Activated naive CD4-positive, alpha-beta T cell treated with anti-CD3 and anti-CD28 coated beads, Interleukin-2, amount 50 U/mL, for 24 hours (primary cell): Measurements from ENCODE around the gene SCNN1A.

Experiments used
- H3K27ac Mint-ChIP-seq: one replicate; pipeline ENCODE4 v1.8.0; 2021; ENCODE audit warnings: mild to moderate bottlenecking, mixed read lengths
- H3K27me3 Mint-ChIP-seq: one replicate; pipeline ENCODE4 v1.8.0; 2021; ENCODE audit warnings: mixed read lengths
- H3K36me3 Mint-ChIP-seq: one replicate; pipeline ENCODE4 v1.8.0; 2021; ENCODE audit warnings: mixed read lengths
- H3K4me1 Mint-ChIP-seq: one replicate; pipeline ENCODE4 v1.8.0; 2021; ENCODE audit warnings: mixed read lengths
- H3K4me3 Mint-ChIP-seq: one replicate; pipeline ENCODE4 v1.8.0; 2021; ENCODE audit warnings: mild to moderate bottlenecking, mixed read lengths
- H3K9me3 Mint-ChIP-seq: one replicate; pipeline ENCODE4 v1.8.0; 2021; ENCODE audit warnings: mixed read lengths

The SCNN1A gene

GRCh38 chr12:6336079-6336888 lies 39.1 kb downstream of the SCNN1A start:
- Mint-ChIP-seq H3K27ac (no peak overlapping the region), H3K9me3 (no peaks in the 10 kb centered on the region), H3K4me3 (no peak overlapping the region), H3K27me3 (no peaks in the 10 kb centered on the region), H3K4me1 (peaks cover 41% of the 10 kb centered on the region), H3K36me3 (peaks cover 8% of the 10 kb centered on the region)

GRCh38 chr12:6335451-6336078 lies 39.8 kb downstream of the SCNN1A start:
- Mint-ChIP-seq H3K4me1 (peaks cover 47% of the 10 kb centered on the region), H3K27me3 (no peaks in the 10 kb centered on the region), H3K4me3 (no peak overlapping the region), H3K27ac (no peak overlapping the region), H3K36me3 (peaks cover 11% of the 10 kb centered on the region), H3K9me3 (no peaks in the 10 kb centered on the region)

GRCh38 chr12:6334940-6335450 lies 40.4 kb downstream of the SCNN1A start:
- H3K27me3 Mint-ChIP-seq: no peaks in the 10 kb centered on the region
- H3K9me3 Mint-ChIP-seq: no peaks in the 10 kb centered on the region
- no peak overlapping the region for H3K4me3 Mint-ChIP-seq
- H3K27ac Mint-ChIP-seq: peak overlapping the region; percentile 76
- H3K36me3 Mint-ChIP-seq: peaks cover 11% of the 10 kb centered on the region
- H3K4me1 Mint-ChIP-seq: peaks cover 51% of the 10 kb centered on the region

- peaks cover 51% of the 10 kb centered on the region for H3K4me1 Mint-ChIP-seq
- H3K36me3 Mint-ChIP-seq: peaks cover 11% of the 10 kb centered on the region
- H3K27me3 Mint-ChIP-seq: no peaks in the 10 kb centered on the region
- no peaks in the 10 kb centered on the region for H3K9me3 Mint-ChIP-seq
- H3K27ac Mint-ChIP-seq: peak overlapping the region; percentile 93
- H3K4me3 Mint-ChIP-seq: peak overlapping the region; percentile 78
Observed at GRCh38 chr12:6334359-6334758, 41.0 kb downstream of the SCNN1A start.

- peak overlapping the region; percentile 78 for H3K4me3 Mint-ChIP-seq
- H3K36me3 Mint-ChIP-seq: peaks cover 11% of the 10 kb centered on the region
- H3K27ac Mint-ChIP-seq: peak overlapping the region; percentile 93
- no peaks in the 10 kb centered on the region for H3K27me3 Mint-ChIP-seq
- peaks cover 51% of the 10 kb centered on the region for H3K4me1 Mint-ChIP-seq
- H3K9me3 Mint-ChIP-seq: no peaks in the 10 kb centered on the region
Observed at GRCh38 chr12:6333566-6333965, 41.8 kb downstream of the SCNN1A start.

GRCh38 chr12:6333029-6333428 lies 42.3 kb downstream of the SCNN1A start:
- peaks cover 51% of the 10 kb centered on the region for H3K4me1 Mint-ChIP-seq
- H3K9me3 Mint-ChIP-seq: no peaks in the 10 kb centered on the region
- peak overlapping the region; percentile 78 for H3K4me3 Mint-ChIP-seq
- peaks cover 11% of the 10 kb centered on the region for H3K36me3 Mint-ChIP-seq
- H3K27me3 Mint-ChIP-seq: no peaks in the 10 kb centered on the region
- peak overlapping the region; percentile 88 for H3K27ac Mint-ChIP-seq

GRCh38 chr12:6332459-6332858 lies 42.9 kb downstream of the SCNN1A start:
- no peaks in the 10 kb centered on the region for H3K27me3 Mint-ChIP-seq
- H3K36me3 Mint-ChIP-seq: peaks cover 11% of the 10 kb centered on the region
- H3K9me3 Mint-ChIP-seq: no peaks in the 10 kb centered on the region
- peak overlapping the region; percentile 78 for H3K4me3 Mint-ChIP-seq
- H3K27ac Mint-ChIP-seq: peak overlapping the region; percentile 88
- H3K4me1 Mint-ChIP-seq: peaks cover 51% of the 10 kb centered on the region

- H3K27me3 Mint-ChIP-seq: no peaks in the 10 kb centered on the region
- H3K27ac Mint-ChIP-seq: peak overlapping the region; percentile 72
- H3K4me1 Mint-ChIP-seq: peaks cover 57% of the 10 kb centered on the region
- H3K9me3 Mint-ChIP-seq: no peaks in the 10 kb centered on the region
- H3K4me3 Mint-ChIP-seq: peak overlapping the region; percentile 36
- H3K36me3 Mint-ChIP-seq: peaks cover 11% of the 10 kb centered on the region
Observed at GRCh38 chr12:6330999-6331714, 44.2 kb downstream of the SCNN1A start.

- Mint-ChIP-seq H3K36me3 (peaks cover 11% of the 10 kb centered on the region), H3K9me3 (no peaks in the 10 kb centered on the region), H3K27me3 (no peaks in the 10 kb centered on the region), H3K4me3 (no peak overlapping the region), H3K27ac (peak overlapping the region; percentile 63), H3K4me1 (peaks cover 57% of the 10 kb centered on the region)
Observed at GRCh38 chr12:6330192-6330591, 45.2 kb downstream of the SCNN1A start.

- H3K9me3 Mint-ChIP-seq: no peaks in the 10 kb centered on the region
- H3K4me1 Mint-ChIP-seq: peaks cover 57% of the 10 kb centered on the region
- no peak overlapping the region for H3K27ac Mint-ChIP-seq
- H3K27me3 Mint-ChIP-seq: no peaks in the 10 kb centered on the region
- H3K36me3 Mint-ChIP-seq: peaks cover 11% of the 10 kb centered on the region
- no peak overlapping the region for H3K4me3 Mint-ChIP-seq
Observed at GRCh38 chr12:6329703-6330064, 45.7 kb downstream of the SCNN1A start.

GRCh38 chr12:6328945-6329702 lies 46.2 kb downstream of the SCNN1A start:
- no peaks in the 10 kb centered on the region for H3K27me3 Mint-ChIP-seq
- peak overlapping the region; percentile 51 for H3K27ac Mint-ChIP-seq
- H3K4me1 Mint-ChIP-seq: peaks cover 57% of the 10 kb centered on the region
- H3K4me3 Mint-ChIP-seq: no peak overlapping the region
- no peaks in the 10 kb centered on the region for H3K9me3 Mint-ChIP-seq
- H3K36me3 Mint-ChIP-seq: peaks cover 11% of the 10 kb centered on the region

- Mint-ChIP-seq H3K4me3 (no peak overlapping the region), H3K4me1 (peaks cover 57% of the 10 kb centered on the region), H3K9me3 (no peaks in the 10 kb centered on the region), H3K27me3 (no peaks in the 10 kb centered on the region), H3K36me3 (peaks cover 11% of the 10 kb centered on the region), H3K27ac (peak overlapping the region; percentile 51)
Observed at GRCh38 chr12:6328045-6328779, 47.2 kb downstream of the SCNN1A start.

- Mint-ChIP-seq H3K4me1 (peaks cover 56% of the 10 kb centered on the region), H3K36me3 (peaks cover 5% of the 10 kb centered on the region), H3K27me3 (no peaks in the 10 kb centered on the region), H3K9me3 (no peaks in the 10 kb centered on the region), H3K4me3 (no peak overlapping the region), H3K27ac (no peak overlapping the region)
Observed at GRCh38 chr12:6327229-6328041, 47.9 kb downstream of the SCNN1A start.
